ENCODE measurements around the gene PCSK4.

PCSK4 gene

GRCh38 chr19:1470055-1470304 lies 20.2 kb downstream of the PCSK4 start:
- peak overlapping the region; percentile 43 for H3K4me3 ChIP-seq (replicated peaks; ENCODE audit: low read depth, low read length)
- no peak for DNase-seq (ENCODE audit: low read depth)
- TF ChIP-seq CTCF (IDR thresholded peaks at IDR 0.05; ENCODE audit: low read length, missing control alignments) = no peak

GRCh38 chr19:1469255-1470054 lies 20.7 kb downstream of the PCSK4 start:
- peak overlapping the region; percentile 43 for H3K4me3 ChIP-seq (replicated peaks; ENCODE audit: low read depth, low read length)
- TF ChIP-seq CTCF (IDR thresholded peaks at IDR 0.05; ENCODE audit: low read length, missing control alignments) = no peak
- no peak for DNase-seq (ENCODE audit: low read depth)

- DNase-seq (ENCODE audit: low read depth) = peak; percentile 44
- peak overlapping the region; percentile 21 for H3K4me3 ChIP-seq (replicated peaks; ENCODE audit: low read depth, low read length)
- no peak for TF ChIP-seq CTCF (IDR thresholded peaks at IDR 0.05; ENCODE audit: low read length, missing control alignments)
Measured at GRCh38 chr19:1468821-1469254, 21.3 kb downstream of the PCSK4 start.

GRCh38 chr19:1468274-1468820 lies 21.8 kb downstream of the PCSK4 start:
- peak overlapping the region; percentile 3 for H3K4me3 ChIP-seq (replicated peaks; ENCODE audit: low read depth, low read length)
- DNase-seq (ENCODE audit: low read depth) = no peak
- no peak for TF ChIP-seq CTCF (IDR thresholded peaks at IDR 0.05; ENCODE audit: low read length, missing control alignments)

- H3K4me3 ChIP-seq (replicated peaks; ENCODE audit: low read depth, low read length) = no peak overlapping the region
- TF ChIP-seq CTCF (IDR thresholded peaks at IDR 0.05; ENCODE audit: low read length, missing control alignments) = no peak
- no peak for DNase-seq (ENCODE audit: low read depth)
Measured at GRCh38 chr19:1467490-1468273, 22.5 kb downstream of the PCSK4 start.

GRCh38 chr19:1467215-1467489 lies 23.0 kb downstream of the PCSK4 start:
- no peak overlapping the region for H3K4me3 ChIP-seq (replicated peaks; ENCODE audit: low read depth, low read length)
- no peak for TF ChIP-seq CTCF (IDR thresholded peaks at IDR 0.05; ENCODE audit: low read length, missing control alignments)
- no peak for DNase-seq (ENCODE audit: low read depth)

Measured in fibroblast of pulmonary artery (primary cell).